Heart right ventricle (tissue), 16 donors: ENCODE measurements around the gene TMEM234. TPM values are rescaled to one million over a fixed set of nuclear protein-coding genes. Genes with fewer than 3 reads are reported as not detected.

Experiments
- ATAC-seq, 8 donors: fragments of 200-7000 bp; cut with Tn5 transposase; one replicate each; pipeline ENCODE4 v1.9.1; 2020; ENCODE audit warnings: mild to moderate bottlenecking in 8 of 8, moderate library complexity in 8 of 8, moderate number of reproducible peaks in 1 of 8
- DNase-seq, 2 donors: peaks; one replicate each; pipeline ENCODE4 v3.0.0-alpha.2; 2020
- H3K27ac ChIP-seq, 10 donors: fragments of 200-600 bp; sonication (generic) in 2 of 10; one replicate each; pipeline versions ENCODE4 v1.5.0 to v1.8.0; 2020 to 2022; ENCODE audit warnings: mild to moderate bottlenecking in 3 of 10
- H3K27me3 ChIP-seq, 7 donors: fragments of 200-600 bp; one replicate each; pipeline ENCODE4 v1.8.0; 2021 to 2022; ENCODE audit warnings: mild to moderate bottlenecking in 2 of 7
- H3K36me3 ChIP-seq, 9 donors: fragments of 200-600 bp; sonication (generic) in 1 of 9; one replicate each; pipeline versions ENCODE4 v1.5.0 to v1.8.0; 2020 to 2022; ENCODE audit warnings: mild to moderate bottlenecking in 2 of 9
- H3K4me1 ChIP-seq, 9 donors: fragments of 200-600 bp; sonication (generic) in 1 of 9; one replicate each; pipeline versions ENCODE4 v1.5.0 to v1.8.0; 2020 to 2022; ENCODE audit warnings: mild to moderate bottlenecking in 4 of 9
- H3K4me3 ChIP-seq, 10 donors: fragments of 200-600 bp; sonication (generic) in 2 of 10; one replicate each; pipeline versions ENCODE4 v1.5.0 to v1.8.0; 2020 to 2022; ENCODE audit warnings: mild to moderate bottlenecking in 7 of 10, moderate library complexity in 2 of 10
- H3K9me3 ChIP-seq, 11 donors: fragments of 200-600 bp in 10 of 11; sonication (generic) in 2 of 11; one replicate each; pipeline versions ENCODE4 v1.5.0 to v1.8.0; 2013 to 2022; ENCODE audit warnings: mild to moderate bottlenecking in 2 of 11, control low read depth in 1 of 11, moderate library complexity in 1 of 11
- WGBS, 2 donors: extraction: QIAGEN DNeasy Blood & Tissue Kit; methylation state at CpG; one replicate each; pipeline ENCODE4 v1.1.7; 2013; ENCODE audit warnings: inconsistent platforms in 1 of 2; 5-methylcytosine and 5-hydroxymethylcytosine counted together
- intact Hi-C, 10 donors: fragments of 100-400 bp; cut with DNase I; formaldehyde crosslinking; loops; one replicate each; pipeline versions ENCODE4 v1.11.1 to v1.14.2; 2022
- polyA plus RNA-seq, 2 donors: library from polyadenylated mRNA; stranded (reverse); fragments of 200-250 nt; gene quantifications; one replicate each; pipeline ENCODE4 v1.2.3, GENCODE V29; 2013
- total RNA-seq, 10 donors: library from RNA; stranded (reverse); fragmentation: NEBNext Ultra II Directional in 3 of 10; extraction: Animal tissue kit (Norgen Biotek cat#: 25700) in 3 of 10; gene quantifications; one replicate each; pipeline versions ENCODE4 v1.2.1 to v1.2.4, GENCODE V29; 2021 to 2023
- TF ChIP-seq, protein P1 (sequence below), 9 donors: fragments of 200-600 bp; sonication (generic) in 2 of 9; IDR thresholded peaks; one replicate each; pipeline versions ENCODE4 v1.5.0 to v1.8.0; 2021 to 2022; ENCODE audit warnings: antibody characterized with exemption in 9 of 9, mild to moderate bottlenecking in 5 of 9, moderate library complexity in 1 of 9
- donor health status: Arrhythmogenic right ventricular cardiomyopathy.
- donor health status: ischemic (EF 13 %, LVEDD 7.1; RV severe dilation, severe dysfunction).
- donor health status: healthy with polysubstance abuse.
- donor health status: DM: no; HTN: yes; CAD: no.
- donor health status: DM: no; HTN: no; CAD: no.
- donor health status: ischemic (EF 25% LVEDD 6.9; RV normal size, moderate dysfunction).
- donor health status: ischemic (EF 25% LVEDD 5.7; RV mildly dilated, moderate dysfunction).
- donor health status: healthy.
- donor health status: DM: yes; HTN: yes; CAD: no.
- donor health status: Ischemic cardiomyopathy.
- donor health status: ischemic (EF 35%, LVEDD 5.7; RV mildly dilated, moderate dysfunction).
- donor health status: nonischemic (EF 11% LVEDD 7.7; RV severe dilation, severe dysfunction).
- donor health status: DM: yes; HTN: yes; CAD: no.
- donor health status: PGD.
- donor health status: ischemic (EF 29% LVEDD 5.4; RV normal size, mild dysfunction).
- donor health status: nonischemic (EF 23%, LVEDD 6.1; RV moderate dilation, normal function).

Gene TMEM234
- total and polyA plus RNA-seq, 12 donors = 8.1 to 19.6 (median 11.3) TPM

DNA sequence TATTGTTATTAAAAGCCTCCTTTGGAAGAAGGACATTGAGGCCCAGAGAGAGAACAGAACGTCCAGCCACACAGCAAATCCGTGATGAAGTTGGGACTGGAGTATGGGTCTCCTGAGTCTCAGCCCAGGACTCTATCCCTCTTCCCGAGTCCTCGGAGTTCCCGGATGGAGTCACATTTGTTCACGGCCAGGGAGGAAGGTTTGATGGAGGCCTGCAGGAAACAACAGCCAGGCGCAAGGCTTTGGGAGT lies 43.0 kb downstream of the TMEM234 start:
- intact Hi-C loops = loop anchor here in 2 of 10 donors (5.0 to 10.0 kb wide), 2 partner anchors 64 to 72 kb away; partner anchors contain the start of gene KPNA6 (in 1 of the 2)
- H3K9me3 ChIP-seq = no peaks in the 10 kb centered on the region
- peak overlapping the region; percentile 59 to 98 (median 96) for H3K27ac ChIP-seq
- 6 to 12% methylated on average over 7 of the region's 7 CpGs for WGBS, 2 donors
- no peaks in the 10 kb centered on the region for H3K27me3 ChIP-seq
- ATAC-seq (peak in 7 of 8 donors; percentile 0 to 40 (median 34)), DNase-seq (no peak)
- H3K4me3 ChIP-seq = peak overlapping the region; percentile 4 to 80 (median 72)
- peaks cover 3 to 50% (median 32%) of the 10 kb centered on the region in 9 donors for H3K4me1 ChIP-seq
- peaks cover 0 to 51% (median 4%) of the 10 kb centered on the region in 9 donors for H3K36me3 ChIP-seq
- TF ChIP-seq, protein P1, sequence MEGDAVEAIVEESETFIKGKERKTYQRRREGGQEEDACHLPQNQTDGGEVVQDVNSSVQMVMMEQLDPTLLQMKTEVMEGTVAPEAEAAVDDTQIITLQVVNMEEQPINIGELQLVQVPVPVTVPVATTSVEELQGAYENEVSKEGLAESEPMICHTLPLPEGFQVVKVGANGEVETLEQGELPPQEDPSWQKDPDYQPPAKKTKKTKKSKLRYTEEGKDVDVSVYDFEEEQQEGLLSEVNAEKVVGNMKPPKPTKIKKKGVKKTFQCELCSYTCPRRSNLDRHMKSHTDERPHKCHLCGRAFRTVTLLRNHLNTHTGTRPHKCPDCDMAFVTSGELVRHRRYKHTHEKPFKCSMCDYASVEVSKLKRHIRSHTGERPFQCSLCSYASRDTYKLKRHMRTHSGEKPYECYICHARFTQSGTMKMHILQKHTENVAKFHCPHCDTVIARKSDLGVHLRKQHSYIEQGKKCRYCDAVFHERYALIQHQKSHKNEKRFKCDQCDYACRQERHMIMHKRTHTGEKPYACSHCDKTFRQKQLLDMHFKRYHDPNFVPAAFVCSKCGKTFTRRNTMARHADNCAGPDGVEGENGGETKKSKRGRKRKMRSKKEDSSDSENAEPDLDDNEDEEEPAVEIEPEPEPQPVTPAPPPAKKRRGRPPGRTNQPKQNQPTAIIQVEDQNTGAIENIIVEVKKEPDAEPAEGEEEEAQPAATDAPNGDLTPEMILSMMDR (IDR thresholded peaks at IDR 0.05) = no peak

DNA sequence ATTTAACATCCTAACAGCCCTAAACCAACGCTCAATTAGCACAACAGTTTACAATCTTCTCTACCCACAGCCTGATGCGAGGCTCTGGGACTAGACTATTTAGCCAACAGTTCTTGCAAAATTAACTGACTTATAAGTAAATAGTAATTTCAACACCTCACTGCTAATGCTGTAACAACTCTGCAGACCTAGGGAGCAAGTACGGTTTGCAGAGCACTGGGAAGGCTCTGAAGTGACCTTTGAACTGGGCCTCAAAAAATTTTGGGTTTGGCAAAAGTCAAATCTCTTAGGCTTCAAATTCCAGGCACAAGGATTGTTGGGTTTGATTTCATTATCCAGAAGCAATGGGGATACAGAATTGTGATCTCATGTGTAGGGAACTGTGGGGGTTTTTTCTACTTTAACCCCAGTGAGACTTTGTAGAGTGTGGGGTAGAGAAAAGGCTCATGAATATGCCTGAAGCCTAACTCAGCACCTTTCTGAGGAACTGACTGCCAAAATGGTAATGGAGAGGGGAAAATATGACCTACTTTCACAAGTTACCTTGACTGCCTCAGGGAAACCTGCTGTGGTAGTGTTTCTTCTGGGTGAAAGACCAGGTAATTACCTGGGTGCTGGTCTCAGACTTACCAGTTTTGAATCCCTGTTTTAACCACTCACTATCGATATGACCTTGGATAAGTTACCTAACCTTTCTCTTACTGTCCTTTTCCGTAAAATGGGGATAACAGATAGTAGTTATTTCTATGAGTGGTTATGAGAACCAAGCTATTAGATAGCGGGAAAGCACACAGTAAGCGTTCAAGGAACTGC lies 43.6 kb downstream of the TMEM234 start:
- Histone ChIP-seq H3K9me3 (no peaks in the 10 kb centered on the region), H3K27ac (peak overlapping the region in 9 of 10 donors; percentile 73 to 98 (median 96)), H3K4me3 (peak overlapping the region in 9 of 10 donors; percentile 42 to 80 (median 73)), H3K27me3 (no peaks in the 10 kb centered on the region), H3K4me1 (peaks cover 3 to 44% (median 32%) of the 10 kb centered on the region in 9 donors), H3K36me3 (peaks cover 0 to 51% (median 3%) of the 10 kb centered on the region in 9 donors)
- TF ChIP-seq, protein P1 (IDR thresholded peaks at IDR 0.05) = no peak
- DNase-seq (no peak), ATAC-seq (no peak)
- WGBS, 2 donors = 87 to 91% methylated on average over 7 of the region's 7 CpGs
- intact Hi-C loops = loop anchor here in 2 of 10 donors (5.0 to 10.0 kb wide), 2 partner anchors 64 to 71 kb away; partner anchors contain the start of gene KPNA6 (in 1 of the 2)

DNA sequence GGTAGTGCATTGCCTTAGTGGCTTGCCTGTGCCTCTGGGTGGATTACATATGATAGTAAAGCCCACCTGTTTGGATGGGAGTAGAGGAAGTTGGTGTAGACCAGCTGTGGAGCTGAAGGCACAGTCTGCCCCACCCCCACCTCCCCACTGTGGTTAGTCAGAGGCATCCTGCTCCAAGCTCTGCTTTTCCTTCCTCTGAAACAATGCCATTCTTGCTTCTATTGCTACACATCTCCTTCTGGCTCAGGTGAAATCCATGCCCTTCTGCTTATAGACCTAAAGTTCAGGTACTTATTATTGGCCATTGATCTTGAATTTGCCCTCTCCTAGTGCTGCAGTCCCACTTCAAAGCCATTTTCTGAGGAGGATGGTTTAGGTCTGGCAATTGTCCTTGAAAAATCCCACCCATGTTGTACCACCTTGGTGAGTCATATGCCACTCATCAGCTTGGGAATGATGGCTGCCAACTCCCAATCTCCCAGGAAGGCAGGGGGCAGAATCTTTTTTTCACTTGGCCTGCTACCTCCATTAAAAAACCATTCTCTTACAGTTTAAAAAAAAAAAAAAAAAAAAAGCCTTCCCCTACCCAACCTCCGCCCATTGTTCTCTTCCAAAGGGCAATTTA lies 49.4 kb downstream of the TMEM234 start:
- 92 to 97% methylated on average over 1 of the region's 1 CpG for WGBS, 2 donors
- no peak for ATAC-seq
- H3K36me3 ChIP-seq = peaks cover 0 to 80% (median 41%) of the 10 kb centered on the region in 9 donors
- no peak overlapping the region for H3K4me3 ChIP-seq
- peak overlapping the region in 3 of 10 donors; percentile 29 to 52 (median 39) for H3K27ac ChIP-seq
- TF ChIP-seq, protein P1 (IDR thresholded peaks at IDR 0.05) = no peak
- no peaks in the 10 kb centered on the region for H3K9me3 ChIP-seq
- intact Hi-C loops = loop anchor here in 1 of 10 donors (10.0 kb wide), 1 partner anchor 58 kb away; no protein-coding TSS in a partner anchor
- peaks cover 0 to 8% (median 0%) of the 10 kb centered on the region in 9 donors for H3K4me1 ChIP-seq
- DNase-seq = no peak
- no peaks in the 10 kb centered on the region for H3K27me3 ChIP-seq

DNA sequence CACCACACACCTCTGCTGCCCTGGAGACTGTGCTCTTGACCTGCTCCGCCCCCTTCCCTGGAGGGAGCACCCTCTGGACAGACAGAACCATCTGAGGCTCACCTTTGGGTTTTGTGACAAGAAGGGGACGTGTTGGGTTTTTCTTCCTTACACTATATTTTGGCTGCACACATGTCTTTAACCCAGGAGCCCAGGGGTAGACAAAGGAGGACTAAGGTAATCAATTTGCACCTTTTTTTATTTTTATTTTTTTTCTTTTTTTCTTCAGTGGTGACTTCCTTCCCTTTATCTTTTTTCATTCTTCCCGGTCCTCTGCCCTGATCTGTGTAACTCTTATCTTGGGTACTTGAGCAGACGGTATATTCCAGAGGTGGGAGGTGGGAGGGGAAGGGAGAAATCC lies 51.2 kb downstream of the TMEM234 start:
- intact Hi-C loops = loop anchor here in 1 of 10 donors (10.0 kb wide), 1 partner anchor 56 kb away; no protein-coding TSS in a partner anchor
- ATAC-seq (no peak), DNase-seq (no peak)
- no peak overlapping the region for H3K4me3 ChIP-seq
- peaks cover 0 to 8% (median 0%) of the 10 kb centered on the region in 9 donors for H3K4me1 ChIP-seq
- 59 to 69% methylated on average over 4 of the region's 4 CpGs for WGBS, 2 donors
- H3K27me3 ChIP-seq = no peaks in the 10 kb centered on the region
- no peaks in the 10 kb centered on the region for H3K9me3 ChIP-seq
- H3K36me3 ChIP-seq = peaks cover 0 to 93% (median 56%) of the 10 kb centered on the region in 9 donors
- no peak overlapping the region for H3K27ac ChIP-seq
- TF ChIP-seq, protein P1 (IDR thresholded peaks at IDR 0.05) = no peak
